MM.1S (cell line): ENCODE results near the gene C19orf81.

Experiments
- DNase-seq: peaks from one replicate; pipeline ENCODE4 v3.0.0-alpha.2; 2015
- H2AFZ ChIP-seq: fragments of 300-600 bp; sonication (generic); 2 replicates; pipeline ENCODE4 v1.6.0; 2016; ENCODE audit warnings: antibody characterized with exemption, low read length
- H3F3A ChIP-seq: fragments of 300-600 bp; sonication (generic); 2 replicates; pipeline ENCODE4 v1.6.1; 2016; ENCODE audit warnings: mild to moderate bottlenecking, antibody characterized with exemption, low read length, moderate library complexity, mixed read lengths; ENCODE audit not compliant: insufficient read depth
- H3K27ac ChIP-seq: fragments of 300-600 bp; sonication (generic); 2 replicates; pipeline ENCODE4 v1.5.1; 2016; ENCODE audit warnings: mild to moderate bottlenecking, low read length
- H3K27me3 ChIP-seq: fragments of 300-600 bp; sonication (generic); replicated peaks from 2 replicates; pipeline ENCODE4 v1.6.0; 2016; ENCODE audit warnings: low read length; ENCODE audit not compliant: insufficient read depth
- H3K36me3 ChIP-seq: fragments of 300-600 bp; sonication (generic); replicated peaks from 2 replicates; pipeline ENCODE4 v1.6.1; 2016; ENCODE audit warnings: mild to moderate bottlenecking, low read length, mixed read lengths; ENCODE audit not compliant: insufficient read depth
- H3K4me1 ChIP-seq: fragments of 300-600 bp; sonication (generic); 2 replicates; pipeline ENCODE4 v1.6.1; 2016; ENCODE audit warnings: low read length, mixed read lengths
- H3K4me2 ChIP-seq: fragments of 300-600 bp; sonication (generic); 2 replicates; pipeline ENCODE4 v1.6.0; 2016; ENCODE audit warnings: low read depth, low read length
- H3K4me3 ChIP-seq: fragments of 300-600 bp; sonication (generic); 2 replicates; pipeline ENCODE4 v1.5.1; 2016; ENCODE audit warnings: low read length, mixed read lengths
- H3K79me2 ChIP-seq: fragments of 300-600 bp; sonication (generic); 2 replicates; pipeline ENCODE4 v1.6.1; 2016; ENCODE audit warnings: mixed run types, low read length, mixed read lengths
- H3K9ac ChIP-seq: fragments of 300-600 bp; sonication (generic); 2 replicates; pipeline ENCODE4 v1.6.1; 2016; ENCODE audit warnings: low read length, mixed read lengths
- H3K9me2 ChIP-seq: fragments of 300-600 bp; sonication (generic); replicated peaks from 2 replicates; pipeline ENCODE4 v1.6.1; 2016; ENCODE audit warnings: mild to moderate bottlenecking, low read length, mixed read lengths; ENCODE audit not compliant: insufficient read depth
- H3K9me3 ChIP-seq: fragments of 300-600 bp; sonication (generic); replicated peaks from 2 replicates; pipeline ENCODE4 v1.6.1; 2016; ENCODE audit warnings: mild to moderate bottlenecking, low read length, mixed read lengths; ENCODE audit not compliant: insufficient read depth
- H4K20me1 ChIP-seq: fragments of 300-600 bp; sonication (generic); 2 replicates; pipeline ENCODE4 v1.6.1; 2016; ENCODE audit warnings: mild to moderate bottlenecking, low read length, moderate library complexity, mixed read lengths; ENCODE audit not compliant: insufficient read depth
- EZH2 ChIP-seq: fragments of 300-600 bp; sonication (generic); optimal IDR thresholded peaks from 2 replicates; pipeline ENCODE3; 2017; ENCODE audit warnings: low read depth, mild to moderate bottlenecking, antibody characterized with exemption, low read length, mixed read lengths
- EZH2phosphoT487 ChIP-seq: fragments of 300-600 bp; sonication (generic); IDR thresholded peaks from 2 replicates; pipeline ENCODE4 v1.6.1; 2018; ENCODE audit warnings: antibody characterized with exemption, low read length
- TF ChIP-seq, protein P1 (sequence below): fragments of 300-600 bp; sonication (generic); IDR thresholded peaks from 2 replicates; pipeline ENCODE4 v1.5.1; 2016; ENCODE audit warnings: antibody characterized with exemption, low read length, mixed read lengths

C19orf81 gene

DNA sequence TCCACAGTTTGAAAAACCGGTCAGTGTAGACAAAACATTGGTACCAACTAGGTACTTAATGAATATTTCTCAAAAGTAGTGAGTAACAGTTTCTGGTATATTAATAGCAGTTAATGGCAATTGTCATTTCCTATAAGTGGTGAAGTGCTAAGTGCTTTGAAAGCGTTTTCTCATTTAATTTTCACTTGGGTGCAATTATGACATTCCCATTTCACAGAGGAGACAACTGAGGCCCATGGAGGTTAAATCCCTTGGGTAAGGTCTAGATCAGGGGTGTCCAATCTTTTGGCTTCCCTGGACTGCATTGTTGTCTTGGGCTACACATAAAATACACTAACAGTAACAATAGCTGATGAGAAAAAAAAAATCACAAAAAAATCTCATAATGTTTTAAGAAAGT, 8.9 kb upstream of the C19orf81 start:
- Histone ChIP-seq H3K36me3 (no peaks in the 10 kb centered on the region), H3K9me2 (no peaks in the 10 kb centered on the region), H3K27me3 (peaks cover 49% of the 10 kb centered on the region), H3K9ac (no peak overlapping the region), H3K27ac (no peak overlapping the region), H3K4me1 (no peaks in the 10 kb centered on the region), H2AFZ (no peak overlapping the region), H3K4me2 (no peak overlapping the region), H3K9me3 (no peaks in the 10 kb centered on the region), H3K4me3 (no peak overlapping the region), H4K20me1 (no peaks in the 10 kb centered on the region), H3K79me2 (no peaks in the 10 kb centered on the region), H3F3A (no peaks in the 10 kb centered on the region)
- DNase-seq = no peak
- no peak for TF ChIP-seq EZH2
- TF ChIP-seq EZH2phosphoT487 = no peak
- TF ChIP-seq, protein P1, sequence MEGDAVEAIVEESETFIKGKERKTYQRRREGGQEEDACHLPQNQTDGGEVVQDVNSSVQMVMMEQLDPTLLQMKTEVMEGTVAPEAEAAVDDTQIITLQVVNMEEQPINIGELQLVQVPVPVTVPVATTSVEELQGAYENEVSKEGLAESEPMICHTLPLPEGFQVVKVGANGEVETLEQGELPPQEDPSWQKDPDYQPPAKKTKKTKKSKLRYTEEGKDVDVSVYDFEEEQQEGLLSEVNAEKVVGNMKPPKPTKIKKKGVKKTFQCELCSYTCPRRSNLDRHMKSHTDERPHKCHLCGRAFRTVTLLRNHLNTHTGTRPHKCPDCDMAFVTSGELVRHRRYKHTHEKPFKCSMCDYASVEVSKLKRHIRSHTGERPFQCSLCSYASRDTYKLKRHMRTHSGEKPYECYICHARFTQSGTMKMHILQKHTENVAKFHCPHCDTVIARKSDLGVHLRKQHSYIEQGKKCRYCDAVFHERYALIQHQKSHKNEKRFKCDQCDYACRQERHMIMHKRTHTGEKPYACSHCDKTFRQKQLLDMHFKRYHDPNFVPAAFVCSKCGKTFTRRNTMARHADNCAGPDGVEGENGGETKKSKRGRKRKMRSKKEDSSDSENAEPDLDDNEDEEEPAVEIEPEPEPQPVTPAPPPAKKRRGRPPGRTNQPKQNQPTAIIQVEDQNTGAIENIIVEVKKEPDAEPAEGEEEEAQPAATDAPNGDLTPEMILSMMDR = no peak

DNA sequence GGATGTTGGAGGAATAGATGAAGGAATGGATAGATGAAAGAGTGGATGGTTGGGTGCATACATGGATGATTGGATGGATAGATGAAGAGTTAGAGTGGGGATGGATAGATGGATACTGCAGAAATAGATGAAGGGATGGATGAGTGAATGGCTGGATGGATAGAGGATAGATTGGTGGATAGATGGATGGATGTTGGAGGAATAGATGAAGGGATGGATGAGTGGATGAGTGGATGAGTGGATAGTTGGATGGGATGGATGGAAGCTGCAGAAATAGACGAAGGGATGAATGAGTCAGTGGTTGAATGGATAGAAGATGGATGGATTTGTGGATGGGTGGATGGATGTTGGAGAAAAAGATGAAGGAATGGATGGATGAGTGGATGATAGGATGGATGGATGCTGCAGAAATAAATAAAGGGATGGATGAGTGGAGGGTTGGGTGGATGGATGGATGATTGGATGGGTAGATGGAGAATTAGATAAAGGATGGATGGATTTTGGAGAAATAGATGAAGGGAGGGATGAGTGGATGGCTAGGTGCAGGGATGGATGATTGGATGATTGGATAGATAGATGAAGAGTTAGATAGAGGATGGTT, 4.8 kb upstream of the C19orf81 start:
- no peak overlapping the region for H3K4me3 ChIP-seq
- no peaks in the 10 kb centered on the region for H3K9me3 ChIP-seq
- no peak overlapping the region for H3K4me2 ChIP-seq
- no peak overlapping the region for H3K9ac ChIP-seq
- no peaks in the 10 kb centered on the region for H4K20me1 ChIP-seq
- no peaks in the 10 kb centered on the region for H3K4me1 ChIP-seq
- no peak for TF ChIP-seq EZH2
- TF ChIP-seq, protein P1 = no peak
- TF ChIP-seq EZH2phosphoT487 = no peak
- no peak for DNase-seq
- H3F3A ChIP-seq = no peaks in the 10 kb centered on the region
- H3K9me2 ChIP-seq = no peaks in the 10 kb centered on the region
- H3K27me3 ChIP-seq = peaks cover 34% of the 10 kb centered on the region
- no peak overlapping the region for H2AFZ ChIP-seq
- H3K79me2 ChIP-seq = no peaks in the 10 kb centered on the region
- no peaks in the 10 kb centered on the region for H3K36me3 ChIP-seq
- H3K27ac ChIP-seq = no peak overlapping the region

DNA sequence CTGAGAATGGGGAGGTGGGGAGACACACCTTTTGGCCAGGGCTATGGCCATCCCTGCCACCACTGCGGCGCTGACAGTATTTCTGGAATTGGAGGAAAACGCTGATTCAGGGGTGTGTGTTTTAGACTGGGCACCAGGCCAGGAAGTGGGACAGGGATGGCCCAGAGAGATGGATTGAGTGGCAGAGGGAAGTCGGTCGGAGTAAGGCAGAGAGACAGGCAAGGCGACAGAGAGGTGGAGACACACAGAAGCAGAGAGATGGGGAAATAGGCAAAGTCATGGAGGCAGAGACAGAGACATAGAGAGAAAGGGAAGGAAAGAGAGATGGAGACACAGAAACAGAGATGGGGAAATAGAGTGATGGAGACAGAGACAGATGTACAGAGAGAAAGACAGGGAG, 4.1 kb upstream of the C19orf81 start:
- no peak overlapping the region for H3K9ac ChIP-seq
- H3F3A ChIP-seq = no peaks in the 10 kb centered on the region
- TF ChIP-seq, protein P1 = no peak
- TF ChIP-seq EZH2phosphoT487 (no peak), EZH2 (no peak)
- H2AFZ ChIP-seq = no peak overlapping the region
- no peaks in the 10 kb centered on the region for H4K20me1 ChIP-seq
- no peaks in the 10 kb centered on the region for H3K79me2 ChIP-seq
- no peak overlapping the region for H3K4me2 ChIP-seq
- H3K36me3 ChIP-seq = no peaks in the 10 kb centered on the region
- no peak for DNase-seq
- H3K9me3 ChIP-seq = no peaks in the 10 kb centered on the region
- H3K4me1 ChIP-seq = no peaks in the 10 kb centered on the region
- peaks cover 31% of the 10 kb centered on the region for H3K27me3 ChIP-seq
- H3K27ac ChIP-seq = no peak overlapping the region
- H3K4me3 ChIP-seq = no peak overlapping the region
- H3K9me2 ChIP-seq = no peaks in the 10 kb centered on the region
